ENCODE measurements around the gene SMAD7. TPM values are rescaled to one million over a fixed set of nuclear protein-coding genes. Genes with fewer than 3 reads are reported as not detected.

The SMAD7 gene
- total RNA-seq, 2 experiments from 2014 or later, result 9.0 to 9.4 TPM

DNA sequence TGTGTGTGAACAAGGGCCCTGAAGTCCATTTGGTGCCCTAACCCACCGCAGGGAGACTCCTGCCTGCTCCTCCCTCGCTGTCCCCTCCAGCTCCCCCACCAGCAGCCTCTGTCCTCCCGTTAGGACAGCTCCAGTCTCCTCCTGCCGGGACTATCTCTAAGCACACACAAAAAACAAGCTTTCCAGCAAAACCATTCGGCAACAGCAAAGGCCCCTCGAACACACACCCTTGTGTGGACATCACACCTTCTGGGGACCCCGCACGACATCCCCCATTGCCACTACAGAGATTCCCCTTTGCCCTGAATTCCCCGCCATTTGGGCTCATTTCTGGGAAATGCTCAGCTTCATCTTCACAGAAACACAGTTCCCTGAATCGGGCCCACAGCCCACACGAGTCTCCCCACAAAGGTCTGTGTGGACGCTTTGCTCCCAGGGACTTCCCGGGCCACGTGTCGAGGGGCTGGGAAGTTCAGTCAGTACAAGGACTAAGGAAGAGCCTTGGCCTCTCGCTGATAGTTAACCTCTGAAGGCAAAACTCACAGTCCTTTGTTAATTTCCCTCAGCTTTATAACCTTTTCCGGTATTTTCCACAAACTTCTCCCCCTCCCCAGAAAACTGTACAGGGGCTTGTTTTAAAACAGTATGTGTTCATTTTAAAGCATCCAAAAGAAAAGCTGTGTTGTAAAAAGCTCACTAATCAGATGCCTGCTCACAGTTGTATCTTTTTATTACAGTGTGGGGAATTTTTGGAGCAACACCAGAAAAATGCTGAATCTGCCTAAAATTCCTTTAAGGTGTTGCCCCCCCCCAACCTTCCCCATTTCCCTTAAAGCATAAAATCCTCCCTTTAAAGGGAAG, 25.9 kb downstream of the SMAD7 start:
- Mint-ChIP-seq H3K27me3 (no peaks in the 10 kb centered on the region), H3K27ac (peak overlapping the region; percentile 92), H3K36me3 (peaks cover 19% of the 10 kb centered on the region), H3K4me1 (peaks cover 65% of the 10 kb centered on the region), H3K9me3 (no peaks in the 10 kb centered on the region), H3K4me3 (peak overlapping the region; percentile 48)
- DNase-seq, result peak; percentile 50

- Mint-ChIP-seq H3K4me1 (peaks cover 60% of the 10 kb centered on the region), H3K36me3 (peaks cover 19% of the 10 kb centered on the region), H3K4me3 (peak overlapping the region; percentile 48), H3K9me3 (no peaks in the 10 kb centered on the region), H3K27me3 (no peaks in the 10 kb centered on the region), H3K27ac (peak overlapping the region; percentile 92)
- DNase-seq, result peak; percentile 31
Measured at GRCh38 chr18:48923746-48924629, 26.8 kb downstream of the SMAD7 start.

DNA sequence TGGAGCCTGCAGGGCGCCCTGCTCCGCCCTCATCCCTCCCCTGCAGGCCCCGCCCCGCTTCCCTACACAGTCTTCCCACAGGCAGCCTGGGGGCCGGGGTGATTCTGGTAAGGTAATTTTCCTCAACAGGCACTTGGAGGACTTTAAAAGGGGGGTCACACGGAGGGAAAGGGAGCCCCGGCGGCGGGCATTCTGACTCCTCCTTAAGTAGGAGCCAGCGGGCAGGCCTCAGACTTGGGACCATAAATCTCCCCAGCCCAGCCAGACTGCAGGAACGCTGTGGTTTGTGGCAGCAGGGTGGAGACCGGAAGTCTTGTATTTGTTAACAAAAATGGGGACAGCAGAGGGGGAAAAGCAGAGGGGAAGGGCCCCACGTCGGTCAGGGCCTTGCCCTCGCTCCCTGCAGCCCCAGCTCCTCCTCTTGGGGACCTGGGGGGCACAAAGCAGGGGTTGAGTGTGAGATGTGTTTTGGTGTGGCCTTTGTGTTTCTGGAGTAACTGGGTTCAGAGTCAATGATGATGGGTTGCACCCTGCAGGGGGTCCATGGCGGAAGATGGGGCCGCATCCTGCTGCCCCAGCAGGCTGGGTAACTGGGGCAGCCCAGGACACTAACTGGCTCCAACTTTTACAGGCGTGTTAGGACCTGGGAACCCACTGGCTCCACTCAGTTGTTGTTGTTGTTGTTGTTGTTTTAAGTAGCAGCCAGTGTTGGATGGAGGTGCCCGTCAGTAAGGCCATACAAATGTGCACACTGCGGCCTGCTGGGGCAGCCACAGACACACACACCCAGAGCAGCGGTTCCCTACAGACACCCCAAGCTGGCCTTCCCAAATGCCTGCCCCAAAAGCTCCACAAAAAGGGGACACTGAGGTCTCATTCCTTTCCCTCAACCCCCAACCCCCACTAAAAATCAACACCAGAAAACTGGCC, 27.7 kb downstream of the SMAD7 start:
- Mint-ChIP-seq H3K27me3 (no peaks in the 10 kb centered on the region), H3K4me1 (peaks cover 51% of the 10 kb centered on the region), H3K4me3 (peak overlapping the region; percentile 11), H3K9me3 (no peaks in the 10 kb centered on the region), H3K27ac (peak overlapping the region; percentile 75), H3K36me3 (peaks cover 19% of the 10 kb centered on the region)
- DNase-seq, result no peak

DNA sequence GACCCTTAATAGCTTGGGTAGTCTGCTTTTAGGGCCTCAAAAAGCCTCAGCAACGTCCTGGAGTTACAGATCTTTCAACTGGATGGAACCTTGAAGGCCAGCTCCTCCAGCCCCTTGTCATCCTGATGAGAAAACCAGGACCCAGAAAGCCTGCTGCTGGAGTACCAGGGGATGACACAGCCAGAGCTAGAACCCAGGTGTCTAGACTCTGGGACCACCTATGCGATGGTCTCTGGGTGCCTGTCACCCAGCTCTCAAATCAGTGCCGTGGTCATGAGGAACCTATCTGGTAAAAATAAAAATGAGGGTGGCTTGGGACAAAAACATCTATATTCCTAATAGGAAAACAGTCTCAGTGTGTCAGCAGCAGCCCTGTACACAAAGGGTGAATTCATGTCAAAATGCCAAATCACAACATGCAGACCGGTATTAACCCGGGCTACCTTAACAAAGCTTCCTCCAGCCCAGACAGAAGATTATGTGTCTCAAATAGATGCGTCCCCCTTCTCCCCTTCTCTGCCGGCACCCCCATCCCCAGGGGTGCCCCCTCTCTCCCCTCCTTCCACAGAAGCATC, 28.5 kb downstream of the SMAD7 start:
- H3K4me3 Mint-ChIP-seq, result no peak overlapping the region
- DNase-seq, result no peak
- H3K36me3 Mint-ChIP-seq, result peaks cover 19% of the 10 kb centered on the region
- no peak overlapping the region for H3K27ac Mint-ChIP-seq
- peaks cover 45% of the 10 kb centered on the region for H3K4me1 Mint-ChIP-seq
- H3K27me3 Mint-ChIP-seq, result no peaks in the 10 kb centered on the region
- H3K9me3 Mint-ChIP-seq, result no peaks in the 10 kb centered on the region

DNA sequence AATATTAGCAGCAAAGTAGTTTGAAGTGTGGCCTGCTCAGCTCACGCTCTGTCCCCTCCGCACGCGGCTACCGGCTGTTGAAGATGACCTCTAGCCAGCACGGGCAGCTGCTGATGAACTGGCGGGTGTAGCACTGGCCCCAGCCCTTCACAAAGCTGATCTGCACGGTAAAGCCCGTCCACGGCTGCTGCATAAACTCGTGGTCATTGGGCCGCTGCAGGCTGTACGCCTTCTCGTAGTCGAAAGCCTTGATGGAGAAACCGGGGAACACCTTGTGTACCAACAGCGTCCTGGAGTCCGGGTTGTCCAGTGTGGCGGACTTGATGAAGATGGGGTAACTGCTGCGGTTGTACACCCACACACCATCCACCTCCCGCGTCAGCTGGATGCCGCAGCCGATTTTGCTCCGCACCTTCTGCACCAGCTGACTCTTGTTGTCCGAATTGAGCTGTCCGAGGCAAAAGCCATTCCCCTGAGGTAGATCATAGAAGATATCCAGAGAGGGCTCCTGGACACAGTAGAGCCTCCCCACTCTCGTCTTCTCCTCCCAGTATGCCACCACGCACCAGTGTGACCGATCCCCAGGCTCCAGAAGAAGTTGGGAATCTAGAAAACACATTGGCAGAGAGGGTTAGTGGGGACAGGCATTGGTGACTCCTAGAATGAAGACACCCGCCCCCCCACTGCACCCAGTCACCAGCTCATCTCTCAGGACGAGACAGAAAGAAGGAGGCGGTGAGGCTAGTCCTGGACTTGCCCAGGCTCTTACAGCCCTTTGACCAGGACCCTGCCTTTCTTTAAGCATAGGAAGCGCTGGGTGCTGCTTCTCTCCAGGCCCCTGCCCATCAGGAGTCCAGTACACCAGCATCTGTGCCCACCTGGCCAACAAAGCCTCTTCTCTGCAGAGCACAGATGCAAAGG, 29.2 kb downstream of the SMAD7 start:
- Mint-ChIP-seq H3K9me3 (no peaks in the 10 kb centered on the region), H3K4me1 (peaks cover 38% of the 10 kb centered on the region), H3K4me3 (no peak overlapping the region), H3K27me3 (no peaks in the 10 kb centered on the region), H3K36me3 (peaks cover 14% of the 10 kb centered on the region), H3K27ac (no peak overlapping the region)
- no peak for DNase-seq

DNA sequence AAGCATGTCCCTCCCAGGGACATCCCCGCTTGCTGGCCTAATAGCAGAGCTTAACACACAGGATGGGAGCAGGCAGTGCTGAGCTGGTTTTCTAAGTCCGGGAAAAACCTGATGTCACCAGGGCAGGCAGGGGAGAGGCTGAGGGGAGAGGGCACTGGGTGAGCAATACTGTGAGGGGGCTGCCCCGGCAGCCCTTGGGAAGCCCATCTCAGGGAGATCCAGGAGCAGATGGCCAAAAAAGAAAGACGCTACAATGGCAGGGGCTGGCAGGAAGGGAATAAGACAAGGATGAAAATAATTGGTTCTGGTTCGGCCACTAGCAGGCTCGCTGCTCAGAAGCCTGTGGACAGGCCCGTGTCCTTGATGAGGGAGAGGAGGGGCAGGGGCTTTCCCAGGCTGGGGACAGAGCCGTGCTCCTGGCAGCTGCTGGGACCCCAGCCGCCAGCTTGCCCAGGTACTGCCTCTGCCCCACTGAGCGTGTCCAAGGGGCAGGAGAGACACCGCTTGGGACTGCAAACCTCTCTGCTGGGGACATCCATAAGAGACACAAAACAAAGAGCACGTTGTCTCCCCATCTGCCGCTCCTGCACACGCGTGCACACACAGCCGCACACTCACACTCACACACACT, 30.2 kb downstream of the SMAD7 start:
- no peak for DNase-seq
- Mint-ChIP-seq H3K4me1 (peaks cover 32% of the 10 kb centered on the region), H3K9me3 (no peaks in the 10 kb centered on the region), H3K27ac (no peak overlapping the region), H3K4me3 (no peak overlapping the region), H3K36me3 (peaks cover 14% of the 10 kb centered on the region), H3K27me3 (no peaks in the 10 kb centered on the region)

DNA sequence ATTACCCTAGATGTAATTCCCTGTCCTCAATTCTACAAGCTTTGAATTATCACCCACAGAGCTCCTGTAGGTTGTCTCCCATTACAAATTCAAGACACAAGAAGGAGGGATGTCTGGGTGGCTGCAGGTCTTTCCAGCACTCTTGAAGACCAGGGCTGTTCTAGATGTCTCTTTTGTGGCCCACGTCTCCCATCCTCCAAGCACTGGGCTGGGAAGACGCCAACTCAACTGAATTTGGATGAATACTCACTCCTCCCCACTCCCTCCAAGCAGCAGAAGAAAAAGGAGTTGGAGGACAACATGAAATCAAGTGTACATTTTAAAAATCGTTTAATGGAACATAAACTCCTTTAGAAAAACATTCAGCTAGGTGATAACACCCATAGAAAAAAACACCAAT, 31.2 kb downstream of the SMAD7 start:
- Mint-ChIP-seq H3K4me1 (peaks cover 22% of the 10 kb centered on the region), H3K36me3 (peaks cover 14% of the 10 kb centered on the region), H3K27ac (no peak overlapping the region), H3K4me3 (no peak overlapping the region), H3K27me3 (no peaks in the 10 kb centered on the region), H3K9me3 (no peaks in the 10 kb centered on the region)
- no peak for DNase-seq

DNA sequence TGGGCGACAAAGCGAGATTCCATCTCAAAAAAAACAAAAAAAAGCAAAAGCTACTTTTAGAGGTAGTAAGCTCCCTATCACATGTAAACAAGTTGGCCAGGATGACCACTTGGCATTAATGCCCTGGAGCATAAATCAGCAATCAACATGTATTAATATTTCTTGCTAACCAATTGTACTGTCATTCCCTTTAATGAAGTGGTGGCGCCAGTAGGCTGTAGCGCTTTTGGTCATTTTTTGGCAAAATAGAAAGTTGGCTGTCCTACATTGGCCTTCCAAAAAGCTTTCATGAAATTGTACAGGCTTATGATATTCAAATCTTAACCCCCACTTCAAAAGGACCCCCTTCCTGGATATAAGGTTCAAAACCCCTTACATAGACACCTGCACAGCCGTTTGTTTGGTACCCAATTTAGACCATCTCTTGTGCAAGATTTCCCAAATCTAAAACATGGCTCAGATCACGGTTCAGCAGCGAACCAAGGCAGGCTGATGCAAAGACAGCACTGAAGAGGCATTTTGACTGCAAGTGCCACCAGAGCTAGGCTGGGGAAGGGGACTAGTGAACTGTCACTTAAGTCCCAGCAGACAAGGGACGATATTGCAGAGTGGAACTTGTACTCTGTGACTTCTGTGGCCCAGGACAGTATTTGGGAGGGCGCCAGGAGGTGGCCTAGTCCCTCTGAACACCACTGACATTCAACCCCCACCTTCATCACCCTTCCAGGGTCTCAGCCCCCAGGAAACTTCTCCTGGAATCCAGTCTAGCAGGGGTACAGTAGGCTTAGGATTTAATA, 31.9 kb downstream of the SMAD7 start:
- Mint-ChIP-seq H3K36me3 (peaks cover 14% of the 10 kb centered on the region), H3K4me3 (no peak overlapping the region), H3K9me3 (no peaks in the 10 kb centered on the region), H3K27me3 (no peaks in the 10 kb centered on the region), H3K4me1 (peaks cover 16% of the 10 kb centered on the region), H3K27ac (no peak overlapping the region)
- DNase-seq, result no peak

GRCh38 chr18:48917579-48918517, 32.9 kb downstream of the SMAD7 start:
- Mint-ChIP-seq H3K27ac (no peak overlapping the region), H3K4me1 (peaks cover 6% of the 10 kb centered on the region), H3K27me3 (no peaks in the 10 kb centered on the region), H3K36me3 (peaks cover 5% of the 10 kb centered on the region), H3K4me3 (no peak overlapping the region), H3K9me3 (no peaks in the 10 kb centered on the region)
- no peak for DNase-seq

DNA sequence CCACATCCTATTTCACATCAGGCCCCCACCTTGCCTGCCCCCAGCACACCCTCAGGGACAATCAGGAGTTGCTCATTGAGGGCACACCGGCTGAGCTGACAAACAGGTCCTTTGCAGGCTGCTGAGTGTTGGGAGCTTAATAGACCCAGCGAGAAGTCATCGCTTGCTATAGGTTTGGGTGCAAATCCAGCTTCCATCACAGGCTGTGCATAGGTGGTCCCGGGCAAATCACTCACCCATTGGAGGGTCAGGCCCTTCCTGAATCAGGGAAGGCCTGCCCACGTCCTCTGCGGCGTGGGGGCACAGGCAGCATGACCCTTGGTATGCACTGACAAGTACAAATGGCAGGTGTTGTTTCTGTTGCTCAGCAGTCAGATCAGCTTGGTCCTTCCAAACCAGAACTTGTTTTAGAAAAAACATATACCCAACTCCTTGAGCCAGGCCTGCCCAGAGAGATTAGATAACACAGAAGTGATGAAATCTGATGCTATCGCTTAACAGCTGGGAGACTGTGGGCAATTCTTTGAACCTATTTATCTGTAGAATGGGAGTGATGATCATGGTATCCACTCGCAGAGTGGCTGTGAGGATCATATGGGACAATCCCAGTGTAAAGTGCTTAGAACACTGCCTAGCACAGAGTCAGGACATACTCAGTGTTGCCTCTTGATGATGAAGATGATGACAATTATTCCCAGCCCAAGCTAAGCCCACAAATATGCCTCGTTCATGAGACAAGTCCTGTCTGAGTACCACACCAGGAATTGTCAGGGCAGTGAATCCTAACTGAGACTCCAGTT, 34.9 kb downstream of the SMAD7 start:
- Mint-ChIP-seq H3K27me3 (no peaks in the 10 kb centered on the region), H3K4me1 (no peaks in the 10 kb centered on the region), H3K36me3 (peaks cover 5% of the 10 kb centered on the region), H3K4me3 (no peak overlapping the region), H3K9me3 (no peaks in the 10 kb centered on the region), H3K27ac (no peak overlapping the region)
- DNase-seq, result no peak

- Mint-ChIP-seq H3K9me3 (no peaks in the 10 kb centered on the region), H3K4me3 (no peak overlapping the region), H3K27ac (no peak overlapping the region), H3K27me3 (no peaks in the 10 kb centered on the region), H3K4me1 (peaks cover 9% of the 10 kb centered on the region), H3K36me3 (no peaks in the 10 kb centered on the region)
- DNase-seq, result no peak
Measured at GRCh38 chr18:48914581-48915251, 36.0 kb downstream of the SMAD7 start.
